Epithelial cell of proximal tubule (primary cell): ENCODE results near the gene SESN2. TPM values are rescaled to one million over a fixed set of nuclear protein-coding genes. Genes with fewer than 3 reads are reported as not detected.

Experiments used
- DNase-seq: peaks from one replicate; pipeline ENCODE4 v3.0.0-alpha.2; 2011; ENCODE audit warnings: low read depth
- H3K4me3 ChIP-seq: 2 replicates; pipeline ENCODE4 v1.5.1; 2011; ENCODE audit warnings: low read depth, mild to moderate bottlenecking, low read length
- total RNA-seq: library from RNA; depleted of rRNA; stranded (reverse); fragments of >200 nt; gene quantifications from 2 replicates; pipeline ENCODE4 v1.2.3, GENCODE V29; 2015
- TF ChIP-seq, protein P1 (sequence below): conservative IDR thresholded peaks from 2 replicates; pipeline ENCODE4 v1.5.1; 2012; ENCODE audit warnings: low read depth, mild to moderate bottlenecking, low read length

SESN2 gene
- total RNA-seq, 1 donor from 2014 or later, result 18.5 TPM

DNA sequence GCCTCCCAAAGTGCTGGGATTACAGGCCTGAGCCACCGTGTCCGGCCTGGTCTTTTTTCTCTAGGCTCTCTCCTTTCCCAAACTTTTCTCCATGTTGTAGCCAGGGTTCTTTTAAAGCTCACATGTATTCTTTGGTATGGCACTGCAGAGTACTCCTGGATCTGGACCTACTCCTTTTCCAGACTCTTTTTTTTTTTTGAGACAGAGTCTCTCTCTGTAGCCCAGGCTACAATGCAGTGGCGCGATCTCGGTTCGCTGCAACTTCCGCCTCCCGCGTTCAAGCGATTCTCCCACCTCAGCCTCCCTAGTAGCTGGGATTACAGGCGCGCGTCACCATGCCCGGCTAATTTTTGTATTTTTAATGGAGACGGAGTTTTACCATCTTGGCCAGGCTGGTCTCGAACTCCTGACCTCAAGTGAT, 68.9 kb downstream of the SESN2 start:
- no peak for DNase-seq
- H3K4me3 ChIP-seq, result peak overlapping the region; percentile 76
- TF ChIP-seq, protein P1, sequence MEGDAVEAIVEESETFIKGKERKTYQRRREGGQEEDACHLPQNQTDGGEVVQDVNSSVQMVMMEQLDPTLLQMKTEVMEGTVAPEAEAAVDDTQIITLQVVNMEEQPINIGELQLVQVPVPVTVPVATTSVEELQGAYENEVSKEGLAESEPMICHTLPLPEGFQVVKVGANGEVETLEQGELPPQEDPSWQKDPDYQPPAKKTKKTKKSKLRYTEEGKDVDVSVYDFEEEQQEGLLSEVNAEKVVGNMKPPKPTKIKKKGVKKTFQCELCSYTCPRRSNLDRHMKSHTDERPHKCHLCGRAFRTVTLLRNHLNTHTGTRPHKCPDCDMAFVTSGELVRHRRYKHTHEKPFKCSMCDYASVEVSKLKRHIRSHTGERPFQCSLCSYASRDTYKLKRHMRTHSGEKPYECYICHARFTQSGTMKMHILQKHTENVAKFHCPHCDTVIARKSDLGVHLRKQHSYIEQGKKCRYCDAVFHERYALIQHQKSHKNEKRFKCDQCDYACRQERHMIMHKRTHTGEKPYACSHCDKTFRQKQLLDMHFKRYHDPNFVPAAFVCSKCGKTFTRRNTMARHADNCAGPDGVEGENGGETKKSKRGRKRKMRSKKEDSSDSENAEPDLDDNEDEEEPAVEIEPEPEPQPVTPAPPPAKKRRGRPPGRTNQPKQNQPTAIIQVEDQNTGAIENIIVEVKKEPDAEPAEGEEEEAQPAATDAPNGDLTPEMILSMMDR, result no peak

DNA sequence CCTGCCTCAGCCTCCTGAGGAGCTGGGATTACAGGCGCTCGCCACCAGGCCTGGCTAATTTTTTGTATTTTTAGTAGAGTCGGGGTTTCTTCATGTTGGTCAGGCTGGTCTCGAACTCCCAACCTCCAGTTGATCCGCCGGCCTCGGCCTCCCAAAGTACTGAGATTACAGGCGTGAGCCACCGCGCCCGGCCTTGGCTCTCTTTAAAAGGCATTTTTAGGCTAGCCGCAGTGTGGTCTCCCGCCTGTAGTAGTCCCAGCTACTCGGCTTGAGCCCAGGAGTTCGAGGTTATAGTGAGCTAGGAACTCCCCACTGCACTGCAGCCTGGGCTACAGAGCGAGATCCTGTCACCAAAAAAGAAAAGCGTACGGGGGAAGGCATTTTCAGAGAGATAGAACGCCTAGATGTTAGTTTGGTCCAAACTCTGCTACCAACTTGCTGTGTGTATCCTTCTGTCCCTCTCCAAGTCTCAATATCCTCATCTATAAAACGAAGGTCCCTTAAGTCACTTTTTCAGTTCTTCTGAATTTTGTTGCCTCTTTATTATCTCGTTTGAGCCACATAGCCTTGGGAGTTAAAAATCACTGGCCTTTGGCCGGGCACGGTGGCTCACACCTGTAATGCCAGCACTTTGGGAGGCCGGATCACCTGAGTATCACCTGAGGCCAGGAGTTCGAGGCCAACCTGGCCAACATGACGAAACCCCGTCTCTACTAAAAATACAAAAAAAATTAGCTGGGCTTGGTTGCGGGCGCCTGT, 70.3 kb downstream of the SESN2 start:
- peak overlapping the region; percentile 76 for H3K4me3 ChIP-seq
- no peak for DNase-seq
- TF ChIP-seq, protein P1, result no peak

Other genes with a start within 250 kb of the SESN2 start
- 18.1 and 22.2 TPM in 2 replicates for gene EYA3, start 170.9 kb upstream of the SESN2 start, total RNA-seq
- gene PTAFR, start 82.8 kb upstream of the SESN2 start, total RNA-seq, result 2.7 and 4.9 TPM in 2 replicates
- 105 and 120 TPM in 2 replicates for gene DNAJC8, start 26.5 kb upstream of the SESN2 start, total RNA-seq
- 235 and 505 TPM in 2 replicates for gene ATP5IF1, start 23.4 kb upstream of the SESN2 start, total RNA-seq
- gene MED18, start 69.5 kb downstream of the SESN2 start, total RNA-seq, result 9.6 and 25.1 TPM in 2 replicates
- 25.9 and 35.9 TPM in 2 replicates for gene PHACTR4, start 110.2 kb downstream of the SESN2 start, total RNA-seq
- gene RCC1, start 246.5 kb downstream of the SESN2 start, total RNA-seq, result 46.3 and 105 TPM in 2 replicates